ENCODE results near the gene AACS. TPM values are rescaled to one million over a fixed set of nuclear protein-coding genes. Genes with fewer than 3 reads are reported as not detected.

The AACS gene
- total and polyA plus RNA-seq, 2 experiments from 2014 or later: 24.2 to 33.2 TPM

- Histone ChIP-seq H2AFZ (no peak overlapping the region), H3K4me2 (no peak overlapping the region), H3K9me3 (ENCODE audit: low read depth) (no peaks in the 10 kb centered on the region), H3K9me2 (replicated peaks; ENCODE audit: insufficient read depth) (no peaks in the 10 kb centered on the region), H3K4me3 (no peak overlapping the region), H3K27me3 (no peaks in the 10 kb centered on the region), H3K27ac (no peak overlapping the region), H3K4me1 (ENCODE audit: insufficient read depth) (no peaks in the 10 kb centered on the region), H3K36me3 (replicated peaks; ENCODE audit: insufficient read depth, low read depth) (no peaks in the 10 kb centered on the region), H3K79me2 (no peaks in the 10 kb centered on the region), H4K20me1 (ENCODE audit: insufficient read depth, poor library complexity, severe bottlenecking) (no peaks in the 10 kb centered on the region)
- no peak for DNase-seq (ENCODE audit: low spot score)
- TF ChIP-seq EZH2phosphoT487 (IDR thresholded peaks at IDR 0.05; ENCODE audit: low read depth, severe bottlenecking, unreplicated experiment): no peak
- no peak for TF ChIP-seq CTCF (IDR thresholded peaks at IDR 0.05; ENCODE audit: poor library complexity)
- no peak for TF ChIP-seq EZH2 (IDR thresholded peaks at IDR 0.05; ENCODE audit: borderline replicate concordance)
- WGBS (ENCODE audit: low lambda C conversion rate, missing lambda C conversion rate): 97% methylated on average over 4 of the region's 4 CpGs
Observed at GRCh38 chr12:125166041-125166440, 100.8 kb downstream of the AACS start.

GRCh38 chr12:125167658-125168057, 102.4 kb downstream of the AACS start:
- 91% methylated on average over 3 of the region's 3 CpGs for WGBS (ENCODE audit: low lambda C conversion rate, missing lambda C conversion rate)
- no peak overlapping the region for H2AFZ ChIP-seq

GRCh38 chr12:125169451-125169850, 104.2 kb downstream of the AACS start:
- H3K9me3 ChIP-seq (ENCODE audit: low read depth): no peaks in the 10 kb centered on the region
- no peak for DNase-seq (ENCODE audit: low spot score)
- H3K79me2 ChIP-seq: no peaks in the 10 kb centered on the region
- H3K4me3 ChIP-seq: no peak overlapping the region
- no peaks in the 10 kb centered on the region for H3K4me1 ChIP-seq (ENCODE audit: insufficient read depth)
- no peak overlapping the region for H3K27ac ChIP-seq
- H2AFZ ChIP-seq: no peak overlapping the region
- TF ChIP-seq EZH2phosphoT487 (IDR thresholded peaks at IDR 0.05; ENCODE audit: low read depth, severe bottlenecking, unreplicated experiment): no peak
- no peak for TF ChIP-seq CTCF (IDR thresholded peaks at IDR 0.05; ENCODE audit: poor library complexity)
- no peak for TF ChIP-seq EZH2 (IDR thresholded peaks at IDR 0.05; ENCODE audit: borderline replicate concordance)
- H3K27me3 ChIP-seq: no peaks in the 10 kb centered on the region
- no peak overlapping the region for H3K4me2 ChIP-seq
- no peaks in the 10 kb centered on the region for H4K20me1 ChIP-seq (ENCODE audit: insufficient read depth, poor library complexity, severe bottlenecking)
- H3K9me2 ChIP-seq (replicated peaks; ENCODE audit: insufficient read depth): no peaks in the 10 kb centered on the region
- no peaks in the 10 kb centered on the region for H3K36me3 ChIP-seq (replicated peaks; ENCODE audit: insufficient read depth, low read depth)
- WGBS (ENCODE audit: low lambda C conversion rate, missing lambda C conversion rate): 72% methylated on average over 2 of the region's 2 CpGs

More at GRCh38 chr12:125167658-125168057, 102.4 kb downstream of the AACS start:
- no peaks in the 10 kb centered on the region for H3K4me1 ChIP-seq (ENCODE audit: insufficient read depth)
- H3K27ac ChIP-seq: no peak overlapping the region
- no peaks in the 10 kb centered on the region for H3K9me3 ChIP-seq (ENCODE audit: low read depth)
- TF ChIP-seq EZH2 (IDR thresholded peaks at IDR 0.05; ENCODE audit: borderline replicate concordance) (no peak), EZH2phosphoT487 (IDR thresholded peaks at IDR 0.05; ENCODE audit: low read depth, severe bottlenecking, unreplicated experiment) (no peak), CTCF (IDR thresholded peaks at IDR 0.05; ENCODE audit: poor library complexity) (no peak)
- H3K27me3 ChIP-seq: no peaks in the 10 kb centered on the region
- no peaks in the 10 kb centered on the region for H3K79me2 ChIP-seq
- H4K20me1 ChIP-seq (ENCODE audit: insufficient read depth, poor library complexity, severe bottlenecking): no peaks in the 10 kb centered on the region
- no peaks in the 10 kb centered on the region for H3K9me2 ChIP-seq (replicated peaks; ENCODE audit: insufficient read depth)
- H3K36me3 ChIP-seq (replicated peaks; ENCODE audit: insufficient read depth, low read depth): no peaks in the 10 kb centered on the region
- no peak for DNase-seq (ENCODE audit: low spot score)
- H3K4me2 ChIP-seq: no peak overlapping the region
- H3K4me3 ChIP-seq: no peak overlapping the region

GRCh38 chr12:125169870-125170269, 104.6 kb downstream of the AACS start:
- H3K4me2 ChIP-seq: no peak overlapping the region
- 93% methylated on average over 8 of the region's 8 CpGs for WGBS (ENCODE audit: low lambda C conversion rate, missing lambda C conversion rate)
- TF ChIP-seq EZH2 (IDR thresholded peaks at IDR 0.05; ENCODE audit: borderline replicate concordance) (no peak), CTCF (IDR thresholded peaks at IDR 0.05; ENCODE audit: poor library complexity) (no peak), EZH2phosphoT487 (IDR thresholded peaks at IDR 0.05; ENCODE audit: low read depth, severe bottlenecking, unreplicated experiment) (no peak)
- H3K27ac ChIP-seq: no peak overlapping the region
- H3K4me1 ChIP-seq (ENCODE audit: insufficient read depth): no peaks in the 10 kb centered on the region
- no peaks in the 10 kb centered on the region for H3K9me3 ChIP-seq (ENCODE audit: low read depth)
- no peak for DNase-seq (ENCODE audit: low spot score)
- no peaks in the 10 kb centered on the region for H3K79me2 ChIP-seq
- H3K9me2 ChIP-seq (replicated peaks; ENCODE audit: insufficient read depth): no peaks in the 10 kb centered on the region
- H2AFZ ChIP-seq: no peak overlapping the region
- no peak overlapping the region for H3K4me3 ChIP-seq
- peaks cover 4% of the 10 kb centered on the region for H3K27me3 ChIP-seq
- no peaks in the 10 kb centered on the region for H3K36me3 ChIP-seq (replicated peaks; ENCODE audit: insufficient read depth, low read depth)
- no peaks in the 10 kb centered on the region for H4K20me1 ChIP-seq (ENCODE audit: insufficient read depth, poor library complexity, severe bottlenecking)

Data from hepatocyte (in vitro differentiated cells).